GM06990 (cell line): ENCODE measurements around the gene IMPG2.

Experiments
- DNase-seq: peaks from one replicate; pipeline ENCODE4 v3.0.0-alpha.2; 2011; ENCODE audit not compliant: insufficient read length; ENCODE audit errors: extremely low read depth
- H3K27me3 ChIP-seq: replicated peaks from 2 replicates; pipeline ENCODE4 v1.6.0; 2011; ENCODE audit warnings: low read length; ENCODE audit not compliant: control insufficient read depth, insufficient read depth
- H3K36me3 ChIP-seq: 2 replicates; pipeline ENCODE4 v1.5.1; 2011; ENCODE audit warnings: low read length; ENCODE audit not compliant: control insufficient read depth, insufficient read depth
- H3K4me3 ChIP-seq: replicated peaks from 2 replicates; pipeline ENCODE4 v1.5.1; 2011; ENCODE audit warnings: low read depth, mild to moderate bottlenecking, control low read depth, low read length
- TF ChIP-seq, protein P1 (sequence below): IDR thresholded peaks from 2 replicates; pipeline ENCODE4 v1.5.1; 2011; ENCODE audit warnings: low read length, control low read depth, mild to moderate bottlenecking, inconsistent platforms; ENCODE audit not compliant: insufficient read depth, poor library complexity, severe bottlenecking

IMPG2 gene

DNA sequence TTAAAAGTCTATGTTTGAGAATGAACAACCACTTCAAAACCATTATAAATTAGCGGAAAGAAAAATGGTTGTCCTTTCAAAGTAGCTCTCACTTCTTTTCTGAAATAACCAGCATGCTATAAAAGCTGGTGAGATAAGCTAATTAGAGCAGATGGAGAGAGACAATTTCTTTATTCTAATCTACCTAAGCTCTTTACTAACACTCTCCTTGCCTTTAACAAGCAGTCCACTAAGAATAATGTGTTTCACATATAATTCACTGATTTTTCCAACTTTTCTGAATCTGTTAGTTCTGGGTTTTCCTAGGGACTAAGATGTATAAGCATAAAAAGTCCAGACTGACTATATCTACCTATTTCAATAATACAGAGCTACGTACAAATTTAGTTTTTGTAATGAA is at the start of gene IMPG2:
TSS of gene IMPG2 (minus strand) at position 101 of the 400 bp plus-strand sequence. CDS start 203 bp downstream, outside the sequence.
- TF ChIP-seq, protein P1, sequence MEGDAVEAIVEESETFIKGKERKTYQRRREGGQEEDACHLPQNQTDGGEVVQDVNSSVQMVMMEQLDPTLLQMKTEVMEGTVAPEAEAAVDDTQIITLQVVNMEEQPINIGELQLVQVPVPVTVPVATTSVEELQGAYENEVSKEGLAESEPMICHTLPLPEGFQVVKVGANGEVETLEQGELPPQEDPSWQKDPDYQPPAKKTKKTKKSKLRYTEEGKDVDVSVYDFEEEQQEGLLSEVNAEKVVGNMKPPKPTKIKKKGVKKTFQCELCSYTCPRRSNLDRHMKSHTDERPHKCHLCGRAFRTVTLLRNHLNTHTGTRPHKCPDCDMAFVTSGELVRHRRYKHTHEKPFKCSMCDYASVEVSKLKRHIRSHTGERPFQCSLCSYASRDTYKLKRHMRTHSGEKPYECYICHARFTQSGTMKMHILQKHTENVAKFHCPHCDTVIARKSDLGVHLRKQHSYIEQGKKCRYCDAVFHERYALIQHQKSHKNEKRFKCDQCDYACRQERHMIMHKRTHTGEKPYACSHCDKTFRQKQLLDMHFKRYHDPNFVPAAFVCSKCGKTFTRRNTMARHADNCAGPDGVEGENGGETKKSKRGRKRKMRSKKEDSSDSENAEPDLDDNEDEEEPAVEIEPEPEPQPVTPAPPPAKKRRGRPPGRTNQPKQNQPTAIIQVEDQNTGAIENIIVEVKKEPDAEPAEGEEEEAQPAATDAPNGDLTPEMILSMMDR: no peak
- no peaks in the 10 kb centered on the region for H3K27me3 ChIP-seq
- H3K4me3 ChIP-seq: no peak within 1 kb of the TSS
- DNase-seq: no peak
- H3K36me3 ChIP-seq: no peaks in the 10 kb centered on the region

DNA sequence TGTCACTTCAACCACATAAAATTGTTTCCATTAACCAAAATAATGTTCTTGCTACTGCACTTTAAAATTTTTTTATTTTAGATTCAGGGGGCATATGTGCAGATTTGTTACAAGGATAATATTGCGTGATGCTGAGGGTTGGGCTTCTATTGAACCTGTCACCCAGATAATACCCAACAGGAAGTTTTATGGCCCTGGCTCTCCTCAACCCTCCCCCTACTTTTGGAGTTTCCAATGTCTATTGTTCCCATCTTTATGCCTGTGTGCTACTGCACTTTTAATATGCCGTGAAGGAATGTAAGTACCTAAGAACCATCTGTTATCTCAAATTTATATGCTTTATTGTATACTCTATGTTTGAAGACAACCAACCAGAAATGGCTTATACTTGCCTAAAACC is 42.0 kb upstream of the IMPG2 start:
- Histone ChIP-seq H3K36me3 (no peaks in the 10 kb centered on the region; the same call in 1 of the 2 replicates), H3K4me3 (no peak overlapping the region), H3K27me3 (no peaks in the 10 kb centered on the region)
- TF ChIP-seq, protein P1: no peak
- DNase-seq: no peak

- TF ChIP-seq, protein P1: no peak
- no peak for DNase-seq
- Histone ChIP-seq H3K36me3 (no peaks in the 10 kb centered on the region; the same call in 1 of the 2 replicates), H3K27me3 (no peaks in the 10 kb centered on the region), H3K4me3 (no peak overlapping the region)
These were observed 31.5 kb upstream of the IMPG2 start for GRCh38 chr3:101351829-101352228.

- Histone ChIP-seq H3K36me3 (no peaks in the 10 kb centered on the region), H3K27me3 (no peaks in the 10 kb centered on the region), H3K4me3 (no peak overlapping the region)
- no peak for DNase-seq
- TF ChIP-seq, protein P1: no peak
These were observed 20.2 kb upstream of the IMPG2 start for GRCh38 chr3:101340591-101340990.

GRCh38 chr3:101333883-101334282 is 13.5 kb upstream of the IMPG2 start:
- Histone ChIP-seq H3K4me3 (no peak overlapping the region), H3K27me3 (no peaks in the 10 kb centered on the region)
- no peak for DNase-seq

More at GRCh38 chr3:101333883-101334282, 13.5 kb upstream of the IMPG2 start:
- TF ChIP-seq, protein P1: no peak
- no peaks in the 10 kb centered on the region for H3K36me3 ChIP-seq
